Kidney (tissue), 14 donors: ENCODE data around the gene WDR7. TPM values are rescaled to one million over a fixed set of nuclear protein-coding genes. Genes with fewer than 3 reads are reported as not detected.

Experiments used
- DNase-seq, 5 donors: peaks; one replicate each; pipeline ENCODE4 v3.0.0-alpha.2; 2013 to 2020
- FAIRE-seq: peaks from 2 replicates; lab custom pipeline; 2012; peaks lifted over from hg19 to GRCh38; lab: Jason Lieb, UNC
- H3K27ac ChIP-seq, 2 donors: one replicate each; pipeline ENCODE4 v1.7.0; 2013; ENCODE audit warnings: low read depth in 2 of 2, low read length in 2 of 2, inconsistent platforms in 1 of 2
- H3K27me3 ChIP-seq: one replicate; pipeline ENCODE4 v1.7.1; 2013; ENCODE audit warnings: low read length, inconsistent platforms; ENCODE audit not compliant: control insufficient read depth, insufficient read depth
- H3K36me3 ChIP-seq, 3 donors: one replicate each; pipeline versions ENCODE4 v1.7.0 to v1.7.1; 2013; ENCODE audit warnings: low read length in 3 of 3, control low read depth in 1 of 3, inconsistent platforms in 1 of 3; ENCODE audit not compliant: insufficient read depth in 3 of 3, control insufficient read depth in 2 of 3
- H3K4me1 ChIP-seq, 3 donors: one replicate each; pipeline versions ENCODE4 v1.7.0 to v1.7.1; 2013; ENCODE audit warnings: low read length in 3 of 3, inconsistent platforms in 1 of 3, low read depth in 1 of 3; ENCODE audit not compliant: control insufficient read depth in 2 of 3, insufficient read depth in 2 of 3
- H3K4me3 ChIP-seq, 3 donors: one replicate each; pipeline versions ENCODE4 v1.7.0 to v1.8.1; 2013; ENCODE audit warnings: low read length in 3 of 3, control low read depth in 1 of 3, inconsistent platforms in 1 of 3
- H3K9ac ChIP-seq, 3 donors: one replicate each; pipeline versions ENCODE4 v1.7.0 to v1.7.1; 2013; ENCODE audit warnings: low read length in 3 of 3, control low read depth in 1 of 3, inconsistent platforms in 1 of 3
- H3K9me3 ChIP-seq, 3 donors: one replicate each; pipeline versions ENCODE4 v1.7.0 to v1.7.1; 2013; ENCODE audit warnings: low read length in 3 of 3, control low read depth in 1 of 3, inconsistent platforms in 1 of 3; ENCODE audit not compliant: control insufficient read depth in 2 of 3, insufficient read depth in 1 of 3
- CTCF ChIP-seq: IDR thresholded peaks from 3 replicates; pipeline ENCODE4 v1.5.1; 2012; ENCODE audit warnings: mild to moderate bottlenecking, moderate library complexity, borderline replicate concordance; ENCODE audit not compliant: insufficient read depth; ENCODE audit errors: extremely low read depth
- intact Hi-C: fragments of 100-400 bp; cut with DNase I; formaldehyde crosslinking; loops from one replicate; pipeline ENCODE4 v1.11.1; 2022
- polyA plus RNA-seq: library from polyadenylated mRNA; stranded (reverse); fragments of 350-450 nt; fragmentation: Illumina TruSeq; extraction: RNeasy Lipid Tissue Mini Kit (QIAGEN cat#74804); gene quantifications from one replicate; pipeline ENCODE4 v1.2.3, GENCODE V29; 2014; ENCODE audit warnings: low read depth, low replicate concordance; ENCODE audit not compliant: insufficient read depth
- total RNA-seq: library from RNA; stranded (reverse); fragmentation: NEBNext Ultra II Directional; extraction: Animal tissue kit (Norgen Biotek cat#: 25700); gene quantifications from one replicate; pipeline ENCODE4 v1.2.1, GENCODE V29; 2021
- donor health status: control.
- donor health status: control.
- donor health status: control.
- donor health status: control.
- donor health status: control.
- donor health status: DM: yes; HTN: yes; CAD: no.
- donor health status: Normal renal cell carcinoma (clear cell type).

The WDR7 gene
- total and polyA plus RNA-seq, 2 donors from 2014 or later, result 7.3 to 34.4 TPM

- Histone ChIP-seq H3K4me3 (no peak overlapping the region), H3K36me3 (no peaks in the 10 kb centered on the region), H3K4me1 (no peaks in the 10 kb centered on the region), H3K9ac (no peak overlapping the region), H3K27ac (no peak overlapping the region), H3K9me3 (no peaks in the 10 kb centered on the region), H3K27me3 (no peaks in the 10 kb centered on the region)
- intact Hi-C loops, result no loop called here
- no peak for TF ChIP-seq CTCF
- no peak for FAIRE-seq
- DNase-seq, result no peak
Observed at GRCh38 chr18:57035590-57035989, 384.4 kb downstream of the WDR7 start.

- H3K4me1 ChIP-seq, result no peaks in the 10 kb centered on the region
- TF ChIP-seq CTCF, result no peak
- H3K27me3 ChIP-seq, result no peaks in the 10 kb centered on the region
- H3K36me3 ChIP-seq, result no peaks in the 10 kb centered on the region
- no peaks in the 10 kb centered on the region for H3K9me3 ChIP-seq
- FAIRE-seq (no peak), DNase-seq (no peak)
- H3K27ac ChIP-seq, result no peak overlapping the region
- intact Hi-C loops, result no loop called here
- no peak overlapping the region for H3K4me3 ChIP-seq
- no peak overlapping the region for H3K9ac ChIP-seq
Observed at GRCh38 chr18:57038395-57038794, 387.2 kb downstream of the WDR7 start.

- FAIRE-seq (no peak), DNase-seq (no peak)
Observed at GRCh38 chr18:57040175-57040574, 389.0 kb downstream of the WDR7 start.

More at GRCh38 chr18:57040175-57040574, 389.0 kb downstream of the WDR7 start:
- Histone ChIP-seq H3K27me3 (no peaks in the 10 kb centered on the region), H3K9me3 (no peaks in the 10 kb centered on the region), H3K27ac (no peak overlapping the region), H3K4me1 (no peaks in the 10 kb centered on the region), H3K4me3 (no peak overlapping the region), H3K9ac (no peak overlapping the region), H3K36me3 (no peaks in the 10 kb centered on the region)
- TF ChIP-seq CTCF, result no peak
- intact Hi-C loops, result no loop called here
